Occipital lobe (tissue), 2 donors: ENCODE results near the gene METTL1. TPM values are rescaled to one million over a fixed set of nuclear protein-coding genes. Genes with fewer than 3 reads are reported as not detected.
A peak's percentile ranks its signal among the peaks of the same experiment; 100 is the strongest.
"Not testable (repeated sequence)": the region's sequence is repeated elsewhere in the genome, so short reads cannot be mapped to it uniquely, and the experiment has no call there.

Experiments
- DNase-seq: peaks from one replicate; lab custom pipeline; 2025; lab: John Stamatoyannopoulos, UW
- total RNA-seq: library from RNA; depleted of rRNA; stranded (reverse); fragments of >200 nt; gene quantifications from one replicate; pipeline ENCODE4 v1.2.3, GENCODE V29; 2014

Gene METTL1
- 0.94 TPM for total RNA-seq

DNA sequence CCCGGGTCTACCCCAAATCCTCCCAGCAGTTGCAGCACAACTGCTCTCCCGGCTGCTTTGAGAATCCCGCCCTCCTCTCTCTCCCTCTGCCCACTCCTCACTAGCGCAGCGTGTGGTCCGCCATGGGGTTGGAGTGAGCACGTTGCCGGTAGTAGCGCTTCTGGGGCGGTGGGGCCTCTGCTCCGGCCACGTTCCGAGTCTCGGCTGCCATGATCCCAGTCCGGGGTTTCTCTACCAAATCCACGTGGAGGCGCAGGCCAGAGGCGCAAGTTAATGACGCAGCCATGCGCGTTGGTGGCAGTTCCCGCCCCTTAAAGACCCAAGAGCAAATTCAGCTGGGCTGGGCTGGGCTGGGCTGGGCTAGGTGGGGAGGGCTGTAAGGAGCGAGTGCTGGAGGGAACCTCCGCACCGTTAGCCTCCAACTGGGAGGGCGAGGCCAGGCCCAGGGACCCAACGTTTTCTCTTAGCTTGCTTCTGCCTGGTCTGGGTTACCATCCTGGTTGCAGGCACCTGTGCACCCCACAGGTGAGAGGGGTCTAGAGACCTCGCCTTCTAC, at the start of gene METTL1:
Gene METTL1 (minus strand): TSS at position 233 of the 556 bp plus-strand sequence. CDS start 22 bp downstream, at position 211.
- peak; percentile 95 for DNase-seq

GRCh38 chr12:57821015-57821414, 49.1 kb upstream of the METTL1 start:
- not testable (repeated sequence) for DNase-seq

- DNase-seq = not testable (repeated sequence)
These were observed 48.2 kb upstream of the METTL1 start for GRCh38 chr12:57820119-57820518.

DNA sequence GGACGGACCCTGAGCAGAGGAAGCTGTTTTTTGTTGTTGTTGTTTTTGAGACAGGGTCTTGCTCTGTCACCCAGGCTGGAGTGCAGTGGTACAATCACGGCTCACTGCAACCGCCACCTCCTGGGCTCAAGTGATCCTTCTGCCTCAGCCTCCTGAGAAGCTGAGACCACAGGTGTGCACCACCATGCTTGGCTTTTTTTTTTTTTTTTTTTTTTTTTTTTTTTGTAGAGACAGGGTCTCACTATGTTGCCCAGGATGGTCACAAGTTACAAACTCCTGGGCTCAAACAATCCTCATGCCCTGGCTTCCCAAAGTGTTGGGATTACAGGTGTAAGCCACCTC, 46.1 kb upstream of the METTL1 start:
- DNase-seq = not testable (repeated sequence)

- DNase-seq = no peak
These were observed 45.5 kb upstream of the METTL1 start for GRCh38 chr12:57817261-57817989.

DNA sequence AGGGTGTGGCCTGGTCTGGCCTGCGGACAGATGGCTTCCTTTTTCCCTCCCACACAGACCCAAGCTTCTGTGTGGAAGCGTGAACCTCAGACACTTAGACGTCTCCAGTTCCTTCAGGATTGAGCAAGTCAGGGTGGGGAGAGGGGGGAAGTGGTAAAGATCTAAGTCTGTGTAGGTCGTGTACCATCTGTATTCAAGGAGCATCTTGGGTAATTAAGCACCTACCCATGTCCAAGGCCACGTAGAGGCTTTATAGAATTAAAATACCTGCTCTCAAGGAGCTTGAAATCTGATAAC, 44.9 kb upstream of the METTL1 start:
- DNase-seq = no peak

DNA sequence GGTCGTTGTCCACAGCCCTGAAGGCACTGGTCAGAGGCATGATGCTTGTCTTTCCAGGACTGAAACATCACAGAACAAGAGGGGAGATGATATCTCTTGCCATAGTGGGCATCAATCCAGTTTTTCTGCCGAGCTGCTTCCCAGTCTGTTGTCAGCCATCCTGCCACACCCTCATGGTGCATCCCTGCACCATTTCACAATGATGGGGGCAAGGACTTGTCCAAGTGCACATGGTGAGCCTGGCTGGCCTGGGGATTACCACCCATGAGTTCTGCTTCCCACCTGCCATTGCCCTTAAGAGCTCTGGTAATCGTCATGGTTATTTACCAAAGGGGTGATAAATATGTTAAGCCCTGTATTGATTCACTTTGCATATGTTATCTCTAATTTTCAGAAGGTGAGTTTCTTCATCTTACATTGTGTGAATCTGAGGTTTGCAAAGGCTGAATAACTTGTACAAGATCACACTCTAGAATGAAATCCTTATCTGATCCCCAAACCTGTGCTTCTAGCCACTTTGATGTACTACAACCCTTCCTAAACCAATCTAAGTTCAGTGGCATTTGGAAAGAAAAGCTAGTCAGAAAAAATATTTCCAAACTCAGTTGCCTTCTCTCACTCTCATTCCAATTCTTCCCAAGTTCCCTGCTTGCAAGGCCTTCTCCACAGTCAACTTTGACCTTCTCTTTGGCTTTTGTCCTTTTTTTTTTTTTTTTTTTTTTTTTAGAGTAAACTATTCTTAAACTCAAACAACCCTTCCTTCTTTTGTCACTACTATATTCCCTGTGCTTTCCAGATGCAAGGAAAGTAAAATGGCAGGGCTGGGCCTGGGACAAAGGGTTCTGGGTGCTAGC, 44.3 kb upstream of the METTL1 start:
- DNase-seq = no peak

DNA sequence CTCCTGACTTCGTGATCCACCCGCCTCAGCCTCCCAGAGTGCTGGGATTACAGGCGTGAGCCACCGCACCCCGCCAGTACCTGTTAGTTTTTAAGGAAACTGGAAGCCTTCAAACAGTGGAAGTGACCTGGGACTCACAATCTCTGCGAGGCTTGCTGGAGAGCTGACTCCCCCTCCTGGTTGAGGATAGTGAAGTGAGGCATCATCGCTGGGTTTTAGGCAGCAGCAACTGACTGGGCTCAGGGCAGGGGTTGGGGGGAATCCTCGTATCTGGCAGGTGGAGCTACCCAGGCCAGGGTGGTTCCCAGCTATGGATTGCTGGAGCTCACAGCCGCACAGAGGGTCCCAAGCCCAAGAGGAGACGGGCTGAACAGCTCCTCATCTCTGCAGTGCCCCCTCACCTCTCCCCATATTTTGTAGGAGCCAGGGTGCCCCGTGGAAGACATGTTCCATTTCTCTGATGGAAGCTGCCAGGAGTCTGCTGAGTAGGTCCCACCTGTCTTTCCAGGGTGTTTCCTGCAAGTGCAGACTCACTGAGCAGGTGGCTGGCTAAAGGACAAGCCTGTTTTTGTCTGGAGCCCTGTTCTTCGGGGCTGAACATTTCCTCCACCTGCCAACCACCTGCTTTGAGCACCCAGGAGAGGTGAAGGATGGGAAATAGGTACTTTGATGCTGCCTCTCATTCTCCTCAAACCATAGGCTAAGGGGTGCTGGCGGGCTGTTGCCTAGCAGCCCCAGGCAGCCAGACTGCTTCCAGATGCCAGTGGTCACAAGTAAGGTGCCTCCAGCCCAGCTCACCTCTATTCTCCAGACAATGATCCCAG, 43.5 kb upstream of the METTL1 start:
- DNase-seq = no peak

GRCh38 chr12:57813971-57814772, 42.3 kb upstream of the METTL1 start:
- DNase-seq = no peak

DNA sequence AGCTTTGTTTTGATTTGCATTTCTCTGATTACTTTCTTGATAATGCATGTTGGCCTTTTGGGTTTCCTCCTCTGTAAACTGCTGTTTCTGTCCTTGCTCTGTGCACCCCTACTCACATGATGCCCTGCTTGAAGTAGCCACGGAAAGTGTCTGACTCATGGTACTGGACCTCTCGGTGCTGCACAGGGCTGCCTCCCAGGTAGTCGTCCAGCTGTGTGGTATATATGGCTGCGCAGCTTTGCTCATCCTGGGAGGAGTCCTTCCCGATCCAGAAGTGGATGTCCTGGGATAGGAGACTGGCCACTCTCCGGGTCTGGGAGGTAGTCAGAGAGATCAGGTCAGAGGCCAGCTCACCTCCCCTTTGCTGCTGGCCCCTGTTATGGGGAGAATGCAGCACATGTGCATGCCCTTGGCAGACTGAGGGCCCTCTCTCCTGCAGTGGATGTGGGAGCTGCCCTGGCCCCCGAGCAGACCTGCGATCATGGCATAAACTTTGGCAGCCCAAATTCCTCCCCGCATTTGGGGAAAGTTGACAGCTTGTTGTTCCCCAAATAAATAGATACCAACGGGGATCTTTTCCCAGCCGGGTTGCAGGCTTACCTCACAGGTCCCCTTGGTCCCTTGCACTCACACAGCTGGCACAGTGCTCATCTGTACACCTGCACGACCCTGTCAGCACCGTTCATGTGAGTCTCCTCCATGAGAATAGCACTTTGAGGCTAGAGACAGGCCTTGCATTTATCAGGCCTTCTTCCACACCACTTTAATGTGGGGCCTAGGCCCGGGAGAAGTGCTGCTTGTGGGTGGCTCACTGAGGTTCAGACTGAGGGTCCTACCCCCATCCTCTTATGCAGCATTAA, 41.4 kb upstream of the METTL1 start:
- DNase-seq = no peak

DNA sequence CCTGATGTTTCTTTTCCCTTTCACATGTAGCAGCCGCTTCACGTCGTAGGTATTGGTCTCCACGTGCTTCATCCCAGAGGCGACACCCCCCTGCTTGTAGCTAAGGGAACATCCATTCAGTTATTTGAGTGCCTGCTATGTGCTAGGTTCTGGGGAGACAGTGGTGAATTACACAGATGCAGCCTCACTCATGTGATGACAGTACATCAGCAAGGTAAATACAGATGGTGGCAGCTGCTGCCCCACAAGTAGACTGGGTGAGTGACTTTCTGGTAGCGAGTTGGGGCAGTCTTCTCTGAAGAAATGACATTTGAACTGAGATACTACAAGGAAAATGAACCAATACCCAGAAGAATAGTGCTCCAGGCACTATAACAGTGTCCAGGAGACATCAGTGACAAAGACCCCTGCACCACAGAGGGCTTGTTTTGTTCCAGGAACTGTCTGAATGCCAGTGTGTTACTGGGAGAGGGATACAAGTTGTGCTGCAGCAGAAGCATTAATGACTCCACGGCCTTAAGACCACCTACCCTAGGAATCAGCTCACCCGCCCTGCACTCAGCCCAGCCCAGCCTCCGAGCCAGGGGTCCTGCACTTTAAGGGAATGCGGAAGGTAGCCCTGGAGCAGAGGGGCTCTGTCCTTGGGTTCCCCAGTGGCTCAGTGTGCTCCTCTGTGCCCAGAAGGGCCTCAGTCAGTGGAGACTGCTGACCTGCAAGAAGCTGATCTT, 39.3 kb upstream of the METTL1 start:
- no peak for DNase-seq

DNA sequence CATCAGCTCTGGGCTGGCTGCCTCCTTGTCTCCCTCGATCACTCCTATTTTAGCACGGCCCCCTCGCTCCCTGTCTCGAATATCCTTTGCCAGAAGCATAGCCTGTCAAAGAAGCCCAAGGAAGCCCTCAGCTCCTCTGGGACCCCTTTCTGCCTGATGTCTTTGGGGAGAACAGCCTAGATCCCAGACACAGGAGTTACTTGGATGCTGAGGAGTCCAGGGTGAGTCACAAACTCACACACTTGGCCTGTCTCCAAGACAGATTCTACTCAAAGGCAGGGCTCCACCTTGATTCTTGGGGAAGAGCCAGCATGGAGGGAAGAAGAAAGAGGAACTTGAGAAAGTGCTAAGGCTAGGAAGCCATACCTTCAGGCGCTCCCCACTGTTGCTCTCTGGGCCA, 38.5 kb upstream of the METTL1 start:
- DNase-seq = no peak

GRCh38 chr12:57809425-57809824, 37.5 kb upstream of the METTL1 start:
- DNase-seq = no peak

GRCh38 chr12:57808351-57808750, 36.4 kb upstream of the METTL1 start:
- no peak for DNase-seq

DNA sequence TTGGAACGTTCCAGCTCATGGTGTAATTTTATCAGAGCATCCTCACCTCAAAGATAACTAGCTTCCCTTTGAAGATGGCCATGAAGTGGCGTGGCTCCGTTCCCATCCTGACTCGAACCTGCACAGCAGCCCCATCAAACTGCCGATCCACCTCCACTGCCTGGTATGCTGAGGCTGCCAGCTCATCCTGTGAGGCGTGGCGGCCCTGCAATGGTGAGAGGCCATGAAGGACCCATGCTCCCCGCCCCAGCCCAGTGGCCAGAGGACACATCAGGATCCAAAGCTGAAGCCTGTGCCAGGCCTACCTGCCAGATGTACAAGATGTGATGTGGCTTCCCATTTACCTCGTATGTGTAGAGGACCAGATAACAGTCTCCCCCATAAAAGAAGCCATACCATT, 35.4 kb upstream of the METTL1 start:
- no peak for DNase-seq

DNA sequence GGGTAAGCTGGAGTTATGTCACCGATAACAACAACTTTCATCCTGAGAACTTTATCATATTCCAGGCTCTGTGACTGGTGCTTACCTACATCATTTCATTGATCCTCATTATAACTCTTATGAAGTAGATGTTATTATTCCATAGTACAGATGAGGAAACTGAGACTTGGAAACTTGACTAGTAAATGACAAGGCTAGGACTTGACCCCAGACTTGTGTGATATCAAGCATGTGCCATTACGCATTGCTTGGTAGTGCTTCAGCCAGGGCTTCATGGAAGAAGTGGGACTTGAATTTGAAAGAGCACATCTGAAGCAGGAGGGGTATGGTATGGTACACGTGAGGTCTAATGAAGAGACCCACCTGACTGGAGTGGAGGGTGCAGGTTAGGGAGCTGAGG, 34.8 kb upstream of the METTL1 start:
- no peak for DNase-seq

DNA sequence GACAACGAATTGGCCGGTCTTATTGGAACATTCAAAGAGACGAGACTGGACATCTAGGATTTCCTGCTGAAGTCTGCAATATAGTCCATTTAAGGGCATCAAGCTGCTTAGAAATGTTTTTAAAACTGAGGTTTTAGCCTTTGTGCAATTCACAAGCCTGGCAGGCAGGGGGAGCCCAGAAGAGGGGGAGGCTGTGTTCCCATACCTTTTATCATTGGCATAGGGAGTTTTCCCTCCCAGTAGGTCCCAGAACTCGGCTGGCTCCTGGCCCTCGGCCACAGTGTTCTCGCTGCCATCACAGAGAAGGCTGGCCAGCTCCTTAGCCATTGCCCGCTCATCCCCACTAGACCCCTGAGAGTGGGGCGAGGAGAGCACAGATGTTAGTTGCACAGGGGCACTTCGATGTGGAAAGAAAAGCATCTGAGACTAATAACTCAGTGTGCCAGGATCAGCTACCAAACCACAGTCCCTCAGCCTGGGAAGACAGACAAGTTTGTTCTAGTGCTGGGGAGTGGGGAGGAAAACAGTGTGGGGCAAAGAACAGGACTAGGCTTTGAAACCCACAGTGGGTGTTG, 31.5 kb upstream of the METTL1 start:
- DNase-seq = no peak

DNA sequence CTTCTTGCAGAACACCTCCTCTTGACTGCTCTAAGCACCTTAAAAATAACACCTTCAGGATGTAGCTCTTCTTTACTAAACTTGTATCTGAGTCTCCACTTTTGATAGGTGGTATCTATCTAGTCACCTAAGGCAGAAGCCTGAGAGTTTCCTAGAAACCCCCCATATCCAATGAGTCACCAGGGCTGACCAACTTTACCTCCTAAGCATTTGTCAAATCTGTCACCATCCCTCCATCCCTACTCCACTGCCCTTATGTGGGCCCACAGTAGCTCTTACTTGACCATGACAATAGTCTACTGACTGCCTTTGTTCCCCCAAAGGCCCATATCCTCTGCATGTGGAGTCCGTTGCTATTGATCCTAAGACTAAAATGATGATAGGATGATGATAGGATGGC, 30.7 kb upstream of the METTL1 start:
- DNase-seq = no peak

- no peak for DNase-seq
These were observed 29.1 kb upstream of the METTL1 start for GRCh38 chr12:57800965-57801364.
